Measurements from ENCODE around the gene LRRC7.

LRRC7 gene

GRCh38 chr1:69657971-69658370, 90.2 kb downstream of the LRRC7 start:
- no peak for TF ChIP-seq TAF1 (IDR thresholded peaks at IDR 0.05; ENCODE audit: low read depth)
- TF ChIP-seq RAD21 (IDR thresholded peaks at IDR 0.05; ENCODE audit: low read depth) = no peak
- no peak for TF ChIP-seq ZBTB7A (IDR thresholded peaks at IDR 0.05; ENCODE audit: low read depth)
- no peak for TF ChIP-seq TCF12 (IDR thresholded peaks at IDR 0.05; ENCODE audit: low read depth)
- no peak for TF ChIP-seq REST (IDR thresholded peaks at IDR 0.05; ENCODE audit: low read depth)
- TF ChIP-seq NFIC (IDR thresholded peaks at IDR 0.05) = no peak
- no peak for TF ChIP-seq USF1 (IDR thresholded peaks at IDR 0.05)
- TF ChIP-seq FOXM1 (IDR thresholded peaks at IDR 0.05; ENCODE audit: borderline replicate concordance, low read depth) = no peak
- TF ChIP-seq EGR1 (IDR thresholded peaks at IDR 0.05) = no peak
- no peak for TF ChIP-seq CEBPB (IDR thresholded peaks at IDR 0.05)
- TF ChIP-seq TEAD4 (IDR thresholded peaks at IDR 0.05) = no peak
- no peak for TF ChIP-seq CREB1 (IDR thresholded peaks at IDR 0.05; ENCODE audit: low read depth)
- TF ChIP-seq EP300 (IDR thresholded peaks at IDR 0.05; ENCODE audit: borderline replicate concordance) = no peak
- no peak for TF ChIP-seq MAX (IDR thresholded peaks at IDR 0.05)

GRCh38 chr1:69661686-69662085, 94.0 kb downstream of the LRRC7 start:
- TF ChIP-seq TCF12 (IDR thresholded peaks at IDR 0.05; ENCODE audit: low read depth) (no peak), RAD21 (IDR thresholded peaks at IDR 0.05; ENCODE audit: low read depth) (no peak), EP300 (IDR thresholded peaks at IDR 0.05; ENCODE audit: borderline replicate concordance) (no peak), USF1 (IDR thresholded peaks at IDR 0.05) (no peak), MAX (IDR thresholded peaks at IDR 0.05) (no peak), CREB1 (IDR thresholded peaks at IDR 0.05; ENCODE audit: low read depth) (no peak), YY1 (IDR thresholded peaks at IDR 0.05; ENCODE audit: low read depth) (no peak), NFIC (IDR thresholded peaks at IDR 0.05) (no peak), ZBTB7A (IDR thresholded peaks at IDR 0.05; ENCODE audit: low read depth) (no peak), TEAD4 (IDR thresholded peaks at IDR 0.05) (no peak)

GRCh38 chr1:69662321-69662720, 94.6 kb downstream of the LRRC7 start:
- TF ChIP-seq YY1 (IDR thresholded peaks at IDR 0.05; ENCODE audit: low read depth) = no peak
- no peak for TF ChIP-seq EGR1 (IDR thresholded peaks at IDR 0.05)
- TF ChIP-seq TAF1 (IDR thresholded peaks at IDR 0.05; ENCODE audit: low read depth) = no peak
- no peak for TF ChIP-seq CREB1 (IDR thresholded peaks at IDR 0.05; ENCODE audit: low read depth)
- TF ChIP-seq CEBPB (IDR thresholded peaks at IDR 0.05) = no peak

- TF ChIP-seq EGR1 (IDR thresholded peaks at IDR 0.05) (no peak), TEAD4 (IDR thresholded peaks at IDR 0.05) (no peak), REST (IDR thresholded peaks at IDR 0.05; ENCODE audit: low read depth) (no peak), EP300 (IDR thresholded peaks at IDR 0.05; ENCODE audit: borderline replicate concordance) (no peak), CREB1 (IDR thresholded peaks at IDR 0.05; ENCODE audit: low read depth) (no peak), YY1 (IDR thresholded peaks at IDR 0.05; ENCODE audit: low read depth) (no peak), RAD21 (IDR thresholded peaks at IDR 0.05; ENCODE audit: low read depth) (no peak), MAX (IDR thresholded peaks at IDR 0.05) (no peak)
These were observed 103.8 kb downstream of the LRRC7 start for GRCh38 chr1:69671363-69672010.

GRCh38 chr1:69673321-69673720, 105.6 kb downstream of the LRRC7 start:
- TF ChIP-seq CEBPB (IDR thresholded peaks at IDR 0.05) = no peak
- TF ChIP-seq MAX (IDR thresholded peaks at IDR 0.05) = no peak
- TF ChIP-seq REST (IDR thresholded peaks at IDR 0.05; ENCODE audit: low read depth) = no peak
- no peak for TF ChIP-seq ZBTB7A (IDR thresholded peaks at IDR 0.05; ENCODE audit: low read depth)
- no peak for TF ChIP-seq TAF1 (IDR thresholded peaks at IDR 0.05; ENCODE audit: low read depth)
- TF ChIP-seq TCF12 (IDR thresholded peaks at IDR 0.05; ENCODE audit: low read depth) = no peak
- no peak for TF ChIP-seq EGR1 (IDR thresholded peaks at IDR 0.05)
- no peak for TF ChIP-seq YY1 (IDR thresholded peaks at IDR 0.05; ENCODE audit: low read depth)
- TF ChIP-seq CREB1 (IDR thresholded peaks at IDR 0.05; ENCODE audit: low read depth) = no peak
